Measurements from ENCODE around the gene BAZ1B.
"Not testable (repeated sequence)": the region's sequence is repeated elsewhere in the genome, so short reads cannot be mapped to it uniquely, and the experiment has no call there.

The BAZ1B gene

GRCh38 chr7:73507556-73507955, 14.5 kb downstream of the BAZ1B start:
- no peak for DNase-seq (ENCODE audit: low read depth in 2 of 3, low spot score in 2 of 3)

- DNase-seq (ENCODE audit: low read depth in 2 of 3, low spot score in 2 of 3) = no peak
Measured at GRCh38 chr7:73504920-73505319, 17.2 kb downstream of the BAZ1B start.

- no peak for DNase-seq (ENCODE audit: low read depth in 2 of 3, low spot score in 2 of 3)
Measured at GRCh38 chr7:73504017-73504416, 18.1 kb downstream of the BAZ1B start.

DNA sequence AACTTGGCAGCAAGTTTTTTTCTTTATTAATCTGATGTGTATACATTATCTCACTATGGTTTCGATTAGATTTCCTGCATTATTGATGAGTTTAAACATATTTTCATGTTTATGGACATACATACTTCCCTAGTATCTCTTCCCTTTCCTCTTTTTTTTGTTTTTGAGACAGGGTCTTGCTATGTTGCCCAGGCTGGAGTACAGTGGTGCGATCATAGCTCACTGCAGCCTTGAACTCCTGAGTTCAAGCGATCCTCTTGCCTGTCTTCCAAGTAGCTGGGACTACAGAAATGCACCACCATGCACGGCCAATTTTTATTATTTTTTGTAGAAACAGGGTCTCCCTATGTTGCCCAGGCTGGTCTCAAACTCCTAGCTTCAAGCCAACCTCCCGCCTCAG, 18.9 kb downstream of the BAZ1B start:
- no peak for DNase-seq (ENCODE audit: low read depth in 2 of 3, low spot score in 2 of 3)

DNA sequence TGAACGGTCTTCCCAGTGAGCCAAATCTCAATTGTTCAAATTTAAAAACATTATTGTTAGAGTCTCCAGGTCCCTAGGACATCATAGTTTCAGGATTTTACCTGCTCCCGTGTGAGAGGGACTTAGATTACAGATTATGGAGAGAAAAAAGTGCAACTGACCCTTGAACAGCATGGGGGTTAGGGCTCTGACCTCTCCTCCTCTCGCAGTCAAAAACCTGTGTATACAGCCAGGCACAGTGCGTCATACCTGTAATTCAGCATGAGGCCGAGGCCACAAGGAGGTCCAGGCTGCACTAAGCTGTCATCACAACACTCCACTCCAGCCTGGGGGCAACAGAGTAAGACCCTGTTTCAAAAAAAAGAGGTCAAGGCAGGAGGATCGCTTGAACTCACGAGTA, 25.5 kb downstream of the BAZ1B start:
- DNase-seq (ENCODE audit: low read depth in 2 of 3, low spot score in 2 of 3) = no peak

DNA sequence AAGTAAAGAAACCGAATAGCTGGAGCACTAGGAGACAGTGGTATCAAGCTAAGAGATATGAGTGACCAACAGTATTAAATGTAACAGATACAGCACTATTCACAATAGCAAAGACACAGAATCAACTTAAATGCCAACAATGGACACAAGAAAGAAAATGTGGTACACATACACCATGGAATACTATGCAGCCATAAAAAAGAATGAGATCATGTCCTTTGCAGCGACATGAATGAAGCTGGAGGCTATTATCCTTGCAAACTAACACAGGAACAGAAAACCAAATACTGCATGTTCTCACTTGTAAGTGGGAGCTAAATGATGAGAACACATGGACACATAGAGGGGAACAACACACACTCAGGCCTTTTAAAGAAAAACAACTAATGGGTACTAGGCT, 26.6 kb downstream of the BAZ1B start:
- DNase-seq (ENCODE audit: low read depth in 2 of 3, low spot score in 2 of 3) = not testable (repeated sequence)

DNA sequence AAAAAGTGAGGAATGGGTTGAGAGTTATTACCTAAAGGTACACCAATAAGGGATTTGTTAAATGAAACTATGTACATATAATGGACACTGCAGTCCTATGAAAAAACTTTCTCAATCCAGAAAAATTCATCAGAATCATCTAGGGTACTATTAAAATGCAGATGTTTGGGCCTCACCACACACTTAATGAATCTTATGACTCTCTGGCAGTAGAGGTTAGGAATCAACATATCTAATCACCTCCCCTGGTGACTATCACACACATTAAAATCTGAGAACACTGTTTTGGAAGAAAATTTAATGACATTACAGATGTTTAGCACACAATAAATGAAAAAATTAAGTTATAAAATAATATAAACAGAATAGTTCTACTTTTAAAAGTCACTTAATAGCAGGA, 32.1 kb downstream of the BAZ1B start:
- DNase-seq (ENCODE audit: low read depth in 2 of 3, low spot score in 2 of 3) = no peak

GRCh38 chr7:73487486-73487885, 34.6 kb downstream of the BAZ1B start:
- no peak for DNase-seq (ENCODE audit: low read depth in 2 of 3, low spot score in 2 of 3)

GRCh38 chr7:73483171-73483570, 38.9 kb downstream of the BAZ1B start:
- no peak for DNase-seq (ENCODE audit: low read depth in 2 of 3, low spot score in 2 of 3)

DNA sequence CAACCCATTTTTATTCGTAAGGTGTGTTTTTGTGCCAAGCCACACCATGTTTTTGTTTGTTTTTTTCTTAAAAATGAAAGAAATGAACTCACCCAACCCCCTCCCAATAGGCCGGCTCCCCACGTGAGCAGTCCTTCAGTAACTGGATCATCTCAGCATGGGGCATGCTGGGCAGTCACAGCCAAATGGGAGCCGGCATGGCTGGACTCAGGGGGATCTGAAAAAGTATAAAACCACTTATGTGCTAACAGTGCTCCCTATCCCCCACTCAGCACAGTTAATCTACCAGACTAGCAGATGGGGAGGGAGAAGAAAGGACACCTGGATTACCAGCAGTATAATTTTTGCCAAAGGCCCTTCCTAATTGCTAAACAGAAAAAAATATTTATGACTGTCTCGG, 39.3 kb downstream of the BAZ1B start:
- DNase-seq (ENCODE audit: low read depth in 2 of 3, low spot score in 2 of 3) = no peak

- DNase-seq (ENCODE audit: low read depth in 2 of 3, low spot score in 2 of 3) = not testable (repeated sequence)
Measured at GRCh38 chr7:73481521-73481920, 40.6 kb downstream of the BAZ1B start.

DNA sequence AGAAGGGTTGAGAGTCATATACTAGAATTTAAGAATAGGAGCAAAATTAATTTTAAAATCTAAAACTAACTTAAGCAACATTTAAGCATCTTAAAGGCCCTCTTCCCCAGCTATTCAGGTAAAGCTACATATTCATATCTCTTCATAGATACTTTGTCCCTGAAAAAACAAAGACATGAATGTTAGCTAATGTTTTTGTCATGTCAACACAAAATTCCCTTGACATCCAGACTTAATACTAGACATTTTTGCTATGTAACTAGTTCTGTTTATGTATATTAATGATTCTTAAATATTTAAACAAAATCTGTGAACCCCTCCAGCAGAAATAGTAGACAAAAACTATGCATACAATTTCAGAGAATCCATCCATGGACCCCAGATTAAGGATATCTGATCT, 43.5 kb downstream of the BAZ1B start:
- no peak for DNase-seq (ENCODE audit: low read depth in 2 of 3, low spot score in 2 of 3)

- DNase-seq (ENCODE audit: low read depth in 2 of 3, low spot score in 2 of 3) = no peak
Measured at GRCh38 chr7:73477376-73477775, 44.7 kb downstream of the BAZ1B start.

DNA sequence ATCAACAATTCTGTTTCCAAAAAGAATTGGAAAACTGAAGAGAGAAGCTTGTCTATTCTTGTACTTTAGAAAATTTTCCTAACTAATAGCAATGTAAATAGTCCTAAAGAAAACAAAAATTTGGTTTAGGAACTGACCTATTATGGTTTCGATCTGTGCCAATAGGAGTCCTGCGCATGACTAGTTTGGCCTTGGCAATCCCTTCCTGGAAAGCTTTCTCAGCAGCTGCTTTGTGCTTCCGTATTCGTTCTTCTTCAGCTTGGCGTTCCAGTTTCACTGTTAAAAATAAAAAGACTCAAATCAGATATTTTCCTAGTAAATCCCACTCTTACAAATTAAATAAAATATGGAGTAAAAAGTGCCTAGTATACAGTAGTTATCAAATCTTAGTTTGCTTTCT, 51.9 kb downstream of the BAZ1B start:
- no peak for DNase-seq (ENCODE audit: low read depth in 2 of 3, low spot score in 2 of 3)

GRCh38 chr7:73467046-73467445, 55.0 kb downstream of the BAZ1B start:
- not testable (repeated sequence) for DNase-seq (ENCODE audit: low read depth in 2 of 3, low spot score in 2 of 3)

DNA sequence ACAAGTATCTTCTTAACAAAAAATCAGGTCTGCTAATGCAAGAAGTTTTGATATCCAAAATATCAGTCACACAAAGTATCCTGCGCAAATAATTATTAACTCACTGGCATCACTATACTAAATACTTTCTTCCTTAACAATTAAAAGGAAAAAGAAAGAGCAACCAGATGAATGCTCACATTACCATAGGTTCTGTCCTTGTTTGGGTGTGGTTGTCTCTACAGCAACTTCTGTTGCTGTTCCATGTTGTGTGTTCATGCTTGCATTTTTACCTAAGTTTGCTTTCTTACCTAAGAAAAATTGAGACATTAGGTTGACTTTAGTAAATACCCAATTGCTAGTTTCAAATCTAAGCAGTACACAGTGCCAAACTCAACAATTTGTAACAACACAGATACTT, 56.0 kb downstream of the BAZ1B start:
- no peak for DNase-seq (ENCODE audit: low read depth in 2 of 3, low spot score in 2 of 3)

GRCh38 chr7:73463966-73464365, 58.1 kb downstream of the BAZ1B start:
- DNase-seq (ENCODE audit: low read depth in 2 of 3, low spot score in 2 of 3) = no peak

GRCh38 chr7:73463260-73463659, 58.8 kb downstream of the BAZ1B start:
- DNase-seq (ENCODE audit: low read depth in 2 of 3, low spot score in 2 of 3) = no peak

GRCh38 chr7:73461782-73462285, 60.3 kb downstream of the BAZ1B start:
- DNase-seq (ENCODE audit: low read depth in 2 of 3, low spot score in 2 of 3) = no peak

- no peak for DNase-seq (ENCODE audit: low read depth in 2 of 3, low spot score in 2 of 3)
Measured at GRCh38 chr7:73454424-73454823, 67.7 kb downstream of the BAZ1B start.

DNA sequence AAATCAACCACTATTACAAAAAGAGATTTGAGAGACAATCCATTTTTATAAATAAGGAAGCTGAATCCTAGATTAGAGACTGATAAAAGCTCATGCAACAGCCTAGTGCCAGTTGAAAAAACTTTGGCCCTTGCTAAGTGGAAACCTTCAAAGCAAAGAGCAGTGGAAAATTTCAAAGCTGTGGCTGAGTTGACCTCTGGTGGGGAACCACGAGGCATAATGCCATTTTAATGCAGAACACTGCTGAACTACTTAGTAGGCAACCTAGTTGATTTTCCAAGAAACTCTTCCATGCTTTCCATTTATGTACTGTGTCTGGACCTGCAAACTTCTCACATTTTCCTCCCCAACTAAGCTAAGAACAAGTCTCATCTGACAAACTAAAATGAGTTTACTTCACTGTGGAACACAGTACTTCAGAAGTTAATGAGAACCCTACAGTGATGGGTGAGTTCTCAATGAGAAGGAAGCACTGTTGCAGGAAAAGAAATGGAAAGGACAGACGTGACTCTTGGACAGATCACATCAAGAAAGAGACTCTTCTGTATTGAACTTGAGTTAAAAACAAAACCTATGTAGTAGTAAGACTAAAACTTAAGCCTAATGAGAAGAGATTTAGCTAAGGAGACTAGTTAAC, 69.0 kb downstream of the BAZ1B start:
- no peak for DNase-seq (ENCODE audit: low read depth in 2 of 3, low spot score in 2 of 3)

GRCh38 chr7:73451780-73452398, 70.2 kb downstream of the BAZ1B start:
- no peak for DNase-seq (ENCODE audit: low read depth in 2 of 3, low spot score in 2 of 3)

- no peak for DNase-seq (ENCODE audit: low read depth in 2 of 3, low spot score in 2 of 3)
Measured at GRCh38 chr7:73449422-73449821, 72.7 kb downstream of the BAZ1B start.
